Heart left ventricle (tissue), 13 donors: ENCODE data around the gene EFHD2.

Experiments
- POLR2A ChIP-seq, 2 donors: fragments of 450-650 bp; IDR thresholded peaks; one replicate each; pipeline ENCODE4 v1.6.1; 2017; ENCODE audit warnings: antibody characterized with exemption in 2 of 2, mild to moderate bottlenecking in 2 of 2, moderate library complexity in 2 of 2
- TF ChIP-seq, protein P1 (sequence below), 12 donors: fragments of 200-600 bp; sonication (generic) in 4 of 12; IDR thresholded peaks; one replicate each; pipeline versions ENCODE4 v1.5.0 to v1.8.0; 2018 to 2022; ENCODE audit warnings: antibody characterized with exemption in 12 of 12, mild to moderate bottlenecking in 5 of 12
- donor health status: ischemic (EF 13 %, LVEDD 7.1; RV severe dilation, severe dysfunction).
- donor health status: DM: no; HTN: yes; CAD: no.
- donor health status: DM: no; HTN: no; CAD: no.
- donor health status: ischemic (EF 25% LVEDD 6.9; RV normal size, moderate dysfunction).
- donor health status: ischemic (EF 25% LVEDD 5.7; RV mildly dilated, moderate dysfunction).
- donor health status: ischemic (EF 35%, LVEDD 5.7; RV mildly dilated, moderate dysfunction).
- donor health status: nonischemic (EF 11% LVEDD 7.7; RV severe dilation, severe dysfunction).
- donor health status: DM: yes; HTN: yes; CAD: no.
- donor health status: PGD.
- donor health status: ischemic (EF 29% LVEDD 5.4; RV normal size, mild dysfunction).
- donor health status: nonischemic (EF 23%, LVEDD 6.1; RV moderate dilation, normal function).

DNA sequence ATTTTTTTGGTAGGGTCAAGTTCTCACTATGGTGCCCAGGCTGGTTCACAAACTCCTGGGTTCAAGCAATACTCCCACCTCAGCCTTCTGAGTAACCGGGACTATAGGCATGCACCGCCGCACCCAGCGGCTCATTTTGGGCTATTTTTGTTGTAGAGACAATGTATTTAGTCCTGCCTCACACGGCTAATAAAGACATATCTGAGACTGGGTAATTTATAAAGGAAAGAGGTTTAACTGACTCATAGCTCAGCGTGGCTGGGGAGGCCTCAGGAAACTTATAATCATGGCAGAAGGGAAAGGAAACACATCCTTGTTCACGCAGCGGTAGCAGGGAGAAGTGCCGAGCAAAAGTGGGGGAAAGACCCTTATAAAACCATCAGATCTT lies 51.0 kb downstream of the EFHD2 start:
- TF ChIP-seq, protein P1, sequence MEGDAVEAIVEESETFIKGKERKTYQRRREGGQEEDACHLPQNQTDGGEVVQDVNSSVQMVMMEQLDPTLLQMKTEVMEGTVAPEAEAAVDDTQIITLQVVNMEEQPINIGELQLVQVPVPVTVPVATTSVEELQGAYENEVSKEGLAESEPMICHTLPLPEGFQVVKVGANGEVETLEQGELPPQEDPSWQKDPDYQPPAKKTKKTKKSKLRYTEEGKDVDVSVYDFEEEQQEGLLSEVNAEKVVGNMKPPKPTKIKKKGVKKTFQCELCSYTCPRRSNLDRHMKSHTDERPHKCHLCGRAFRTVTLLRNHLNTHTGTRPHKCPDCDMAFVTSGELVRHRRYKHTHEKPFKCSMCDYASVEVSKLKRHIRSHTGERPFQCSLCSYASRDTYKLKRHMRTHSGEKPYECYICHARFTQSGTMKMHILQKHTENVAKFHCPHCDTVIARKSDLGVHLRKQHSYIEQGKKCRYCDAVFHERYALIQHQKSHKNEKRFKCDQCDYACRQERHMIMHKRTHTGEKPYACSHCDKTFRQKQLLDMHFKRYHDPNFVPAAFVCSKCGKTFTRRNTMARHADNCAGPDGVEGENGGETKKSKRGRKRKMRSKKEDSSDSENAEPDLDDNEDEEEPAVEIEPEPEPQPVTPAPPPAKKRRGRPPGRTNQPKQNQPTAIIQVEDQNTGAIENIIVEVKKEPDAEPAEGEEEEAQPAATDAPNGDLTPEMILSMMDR (IDR thresholded peaks at IDR 0.05): no peak
- TF ChIP-seq POLR2A (IDR thresholded peaks at IDR 0.05): no peak
